T-helper 9 cell (primary cell): ENCODE measurements around the gene ECE1.
A peak's percentile ranks its signal among the peaks of the same experiment; 100 is the strongest.

ENCODE experiments used
- DNase-seq: peaks from one replicate; pipeline ENCODE4 v3.0.0-alpha.2; 2020

ECE1 gene

DNA sequence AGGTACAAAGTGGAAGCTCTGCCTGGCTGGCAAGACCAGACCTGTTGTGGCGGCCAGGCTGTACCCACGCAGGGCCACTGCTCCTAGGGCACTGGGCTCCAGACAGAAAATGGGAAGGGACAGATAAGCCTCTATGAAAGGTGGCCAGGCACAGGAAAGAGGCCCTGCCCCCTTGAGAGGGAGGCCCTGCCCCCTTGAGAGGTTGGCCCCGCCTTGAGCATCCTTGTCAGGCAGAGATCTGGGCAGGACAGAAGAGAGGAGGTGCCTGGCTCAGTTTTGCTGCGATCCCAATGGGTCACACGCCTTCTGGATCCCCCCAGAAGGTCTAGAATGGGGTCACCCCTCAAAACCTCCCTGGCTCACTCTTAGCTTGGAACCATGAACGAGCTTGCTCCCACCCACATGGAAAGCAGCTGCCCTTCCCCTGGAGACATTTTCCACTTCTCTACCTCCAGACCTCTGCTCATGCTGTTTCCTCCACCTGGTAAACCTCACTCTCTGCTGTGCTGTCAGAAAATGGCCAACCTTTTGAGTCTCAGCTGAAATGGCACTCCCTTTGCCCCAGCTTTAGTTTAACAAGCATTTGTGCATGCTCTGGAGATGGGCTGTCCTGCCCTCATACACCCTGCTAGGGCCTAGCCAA is 17.5 kb upstream of the ECE1 start:
- no peak for DNase-seq

- DNase-seq: no peak
Measured at GRCh38 chr1:21307210-21307609, 16.9 kb upstream of the ECE1 start.

- no peak for DNase-seq
Measured at GRCh38 chr1:21305900-21306189, 15.6 kb upstream of the ECE1 start.

GRCh38 chr1:21305155-21305899 is 15.1 kb upstream of the ECE1 start:
- DNase-seq: no peak

DNA sequence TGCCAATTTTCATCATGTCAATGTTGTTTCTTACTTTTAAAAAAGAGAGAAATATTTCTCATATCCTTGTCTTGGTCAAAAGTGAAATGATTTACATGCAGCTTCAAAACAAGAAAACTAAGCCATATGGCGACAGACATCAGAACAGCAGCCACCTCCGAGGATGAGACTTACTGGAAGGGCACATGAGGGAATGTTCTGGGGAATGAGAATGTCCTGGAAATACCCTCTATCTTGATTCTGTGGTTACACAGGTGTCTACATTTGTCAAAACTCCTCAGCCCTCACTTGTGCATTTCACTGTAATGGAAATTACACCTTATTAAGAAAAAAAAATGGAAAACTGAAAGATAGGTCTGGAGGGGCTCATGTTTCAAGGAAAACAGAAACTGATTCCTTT is 14.2 kb upstream of the ECE1 start:
- no peak for DNase-seq

DNA sequence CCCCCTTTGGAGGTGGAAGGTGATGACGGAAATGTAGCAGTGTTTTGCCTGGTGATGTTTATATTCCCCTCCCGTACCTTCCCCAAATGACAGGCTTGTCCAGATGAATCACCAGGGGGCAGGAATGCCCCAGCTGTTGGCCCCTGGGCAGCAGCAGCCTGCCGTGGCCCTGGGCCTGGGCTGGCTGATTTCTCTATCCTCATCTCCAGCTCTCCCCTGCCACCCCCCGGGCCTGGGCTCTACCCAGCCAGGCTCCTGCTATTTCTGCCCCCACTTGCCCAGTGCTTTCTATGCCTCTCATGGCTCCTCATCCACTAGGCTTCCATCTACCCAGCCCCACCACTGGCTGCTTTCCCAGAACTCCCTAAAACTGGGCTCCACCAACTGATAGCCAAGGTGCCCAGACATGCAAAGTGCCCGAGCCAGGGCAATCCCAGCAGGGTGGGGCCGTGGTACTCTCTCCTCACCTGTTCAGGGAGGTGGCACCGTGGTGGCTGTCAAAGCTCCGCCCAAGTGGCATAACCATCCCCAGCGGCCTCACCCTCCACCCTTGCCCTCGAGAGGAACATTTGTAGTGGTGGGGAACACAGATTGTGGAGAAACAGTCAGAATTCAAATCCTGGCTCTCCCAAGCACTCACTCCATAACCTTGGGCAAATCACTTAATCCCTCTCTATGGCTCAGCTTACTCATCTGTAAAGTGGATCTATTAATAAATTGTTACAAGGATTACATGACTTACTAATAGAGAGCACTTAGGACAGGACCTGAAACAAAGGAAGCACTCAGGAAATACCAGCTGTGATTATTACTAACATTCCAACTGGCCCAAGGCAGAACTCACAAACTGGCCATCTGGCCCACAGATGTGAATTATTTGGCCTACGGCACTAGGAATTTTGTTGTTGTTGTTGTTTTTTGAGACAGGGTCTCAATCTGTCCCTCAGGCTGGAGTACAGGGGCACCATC is 12.8 kb upstream of the ECE1 start:
- no peak for DNase-seq

DNA sequence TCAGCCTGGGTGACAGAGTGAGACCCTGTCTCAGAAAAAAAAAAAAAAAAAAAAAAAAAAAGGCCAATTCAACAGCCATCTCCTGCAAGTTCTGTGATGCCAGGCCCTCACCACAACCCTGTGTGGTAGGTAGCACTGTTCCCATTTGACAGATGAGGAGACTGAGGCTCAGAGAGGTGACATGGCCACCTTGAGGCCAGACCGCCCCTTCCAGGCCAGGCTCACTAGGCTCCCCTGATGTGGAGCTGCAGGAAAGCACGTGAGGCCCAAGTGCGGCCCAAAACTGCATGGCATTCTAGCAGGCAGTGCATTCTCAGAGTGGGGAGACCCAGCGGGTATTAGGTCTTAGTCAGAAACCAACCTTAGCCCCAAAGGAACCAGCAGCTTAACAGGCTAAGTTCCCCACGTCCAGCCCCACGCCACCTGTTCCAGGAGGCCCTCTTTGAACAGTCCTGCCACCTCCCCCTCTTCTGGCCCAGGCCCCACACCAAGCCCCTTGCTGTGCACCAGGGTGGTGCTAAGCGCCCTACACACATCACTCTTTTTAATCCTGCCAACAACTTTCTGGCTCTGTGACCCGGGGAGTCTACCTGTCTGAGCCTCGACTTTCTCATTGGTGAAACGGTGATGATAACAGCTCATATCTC is 11.7 kb upstream of the ECE1 start:
- DNase-seq: no peak

- no peak for DNase-seq
Measured at GRCh38 chr1:21300774-21301173, 10.5 kb upstream of the ECE1 start.

- no peak for DNase-seq
Measured at GRCh38 chr1:21299780-21300395, 9.6 kb upstream of the ECE1 start.

DNA sequence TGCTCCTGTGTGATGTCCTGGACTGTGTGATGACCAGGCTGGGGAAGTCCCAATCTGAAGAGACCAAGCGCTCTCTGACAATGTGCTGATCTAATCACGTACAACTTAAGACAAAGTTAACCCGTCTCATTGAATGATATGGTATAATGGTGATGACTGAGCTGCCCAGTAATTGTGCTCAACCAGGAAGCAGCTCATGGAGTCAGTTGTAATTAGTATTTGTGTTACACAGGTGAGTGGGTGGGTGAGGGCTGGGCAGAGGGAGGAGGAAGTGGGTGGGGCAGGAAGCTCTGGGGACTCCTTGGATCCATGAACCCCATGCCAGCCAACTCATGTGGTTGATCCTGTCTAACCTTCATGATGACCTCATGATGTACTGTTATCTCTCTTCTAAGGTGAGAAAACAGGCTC is 8.7 kb upstream of the ECE1 start:
- DNase-seq: no peak

GRCh38 chr1:21297975-21298374 is 7.7 kb upstream of the ECE1 start:
- DNase-seq: no peak

- no peak for DNase-seq
Measured at GRCh38 chr1:21296509-21297354, 6.5 kb upstream of the ECE1 start.

GRCh38 chr1:21295545-21295944 is 5.3 kb upstream of the ECE1 start:
- no peak for DNase-seq

DNA sequence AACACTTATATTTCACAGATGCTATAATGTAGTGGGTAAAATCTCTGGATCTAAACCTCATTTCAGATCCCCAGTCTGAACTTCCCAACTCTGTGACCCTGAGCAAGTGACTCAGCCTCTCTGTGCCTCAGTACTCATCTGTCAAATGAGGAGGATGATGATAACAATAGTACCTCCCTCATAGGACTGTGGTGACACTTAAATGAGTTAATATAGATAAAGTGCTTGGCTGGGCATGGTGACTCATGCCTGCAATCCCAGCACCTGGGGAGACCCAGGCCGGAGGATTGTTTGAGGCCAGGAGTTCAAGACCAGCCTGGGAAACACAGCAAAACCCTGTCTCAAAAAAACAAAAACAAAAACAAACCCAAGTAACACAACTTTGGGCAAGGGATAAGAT is 4.7 kb upstream of the ECE1 start:
- peak; percentile 34 for DNase-seq

DNA sequence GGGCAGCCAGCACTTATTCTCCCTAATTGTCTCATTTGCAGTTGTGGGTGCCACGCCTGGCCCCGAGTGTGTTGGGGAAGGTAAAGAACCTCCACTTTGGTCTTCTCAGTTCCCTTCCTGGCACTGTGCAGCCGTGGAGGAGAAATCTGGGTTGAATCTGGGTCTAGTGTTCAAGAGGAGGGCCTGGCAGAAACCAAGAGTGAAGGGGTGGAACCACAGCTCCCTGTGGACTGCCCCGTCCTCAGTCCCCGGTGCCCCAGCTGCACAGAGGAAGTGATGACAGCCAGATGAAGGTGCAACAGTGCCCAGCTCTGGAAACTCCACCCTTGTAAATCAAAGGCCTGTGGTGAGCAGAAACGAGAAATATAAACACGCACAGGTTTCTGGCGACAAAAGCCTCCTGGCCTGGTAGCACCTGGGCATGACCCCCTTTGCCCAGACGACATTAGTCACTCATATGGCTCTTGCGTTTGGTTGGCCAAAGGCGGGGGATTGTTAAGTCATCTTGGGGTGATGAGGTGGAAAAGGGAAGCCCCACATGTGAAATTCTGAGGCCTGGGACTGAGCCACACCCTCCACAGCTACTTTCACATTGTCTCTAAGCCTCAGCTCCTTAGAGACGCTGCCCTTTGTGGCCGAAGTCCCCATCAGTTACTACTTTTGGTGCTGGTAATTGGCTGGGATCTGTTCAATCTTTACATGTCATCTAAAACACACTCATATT is 4.2 kb upstream of the ECE1 start:
- DNase-seq: peak; percentile 76

DNA sequence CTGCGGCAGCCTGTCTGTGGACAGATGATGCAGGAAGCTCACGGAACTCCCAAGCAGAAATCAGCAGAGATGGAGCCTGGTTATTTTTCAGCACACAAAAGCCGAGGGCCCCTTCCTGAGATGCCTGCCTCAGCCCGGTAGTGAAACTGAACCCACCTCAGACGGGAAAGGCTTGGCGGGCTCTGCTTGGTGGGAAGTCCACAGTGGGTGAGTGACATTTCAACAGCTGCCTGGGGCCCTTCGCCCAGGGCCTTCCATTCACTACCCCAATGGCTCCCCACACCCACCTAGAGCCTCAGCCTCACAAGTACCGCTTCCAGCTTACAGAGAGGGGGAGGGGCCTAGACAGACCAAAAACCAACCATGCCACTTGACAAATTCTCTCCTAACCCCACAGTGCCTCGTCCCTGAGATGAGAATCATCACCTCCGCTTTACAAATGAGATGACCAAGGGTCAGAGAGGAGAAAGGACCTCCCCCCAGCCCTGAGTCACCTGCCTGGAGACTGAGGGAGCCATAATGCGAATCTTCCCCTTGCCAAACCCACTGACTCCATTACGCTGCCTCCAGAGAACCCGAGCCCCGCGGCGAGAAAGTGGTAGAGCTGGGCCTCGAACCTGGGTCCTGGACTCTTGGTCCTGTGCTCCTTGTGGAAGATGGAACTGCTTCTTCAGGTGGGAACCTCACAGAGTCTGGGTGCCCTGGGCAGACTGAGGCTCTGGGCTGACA is 3.4 kb upstream of the ECE1 start:
- peak; percentile 39 for DNase-seq

- peak; percentile 38 for DNase-seq
Measured at GRCh38 chr1:21292984-21293536, 2.8 kb upstream of the ECE1 start.

- DNase-seq: no peak
Measured at GRCh38 chr1:21292503-21292983, 2.3 kb upstream of the ECE1 start.

DNA sequence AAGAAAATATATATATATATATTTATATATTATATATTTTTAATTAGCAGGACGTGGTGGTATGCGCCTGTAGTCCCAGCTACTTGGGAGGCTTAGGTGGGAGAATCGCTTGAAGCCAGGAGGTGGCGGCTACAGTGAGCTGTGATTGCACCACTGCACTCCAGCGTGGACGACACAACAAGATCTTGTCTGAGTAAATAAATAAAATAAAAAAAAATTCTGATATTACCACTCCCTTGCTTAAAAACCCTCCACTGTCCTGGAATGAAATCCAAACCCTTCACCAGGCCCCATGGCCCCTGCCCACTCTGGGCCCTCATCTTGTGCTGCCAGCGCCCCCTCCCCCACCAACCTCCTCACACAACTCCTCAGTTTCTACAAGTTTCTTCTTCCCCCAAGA is 1.7 kb upstream of the ECE1 start:
- no peak for DNase-seq

DNA sequence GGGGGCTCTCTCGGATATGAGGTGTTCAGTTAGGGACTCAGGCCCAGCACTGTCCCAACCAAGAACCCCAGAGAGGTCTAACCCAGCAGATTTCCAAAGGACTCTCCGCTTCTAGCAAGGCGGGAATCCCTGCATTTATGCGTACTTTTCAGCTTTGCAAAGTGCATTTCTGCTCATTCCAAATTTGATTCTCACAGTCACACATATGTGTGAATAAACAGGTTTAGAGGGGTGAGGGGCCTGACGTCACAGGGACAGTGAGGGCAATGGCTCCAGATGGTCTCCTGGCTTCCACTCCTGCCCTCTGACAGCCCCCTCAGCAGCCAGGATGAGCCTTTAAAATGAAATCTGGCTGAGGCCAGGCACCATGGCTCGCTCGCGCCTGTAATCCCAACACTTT is 921 bp upstream of the ECE1 start:
- no peak for DNase-seq
